ENCODE results near the gene NBR1.

GRCh38 chr17:43170766-43171585 lies at the start of gene NBR1:
- TF ChIP-seq CTCF (IDR thresholded peaks at IDR 0.05; ENCODE audit: insufficient read depth, low read length, poor library complexity, severe bottlenecking) (no peak), EZH2phosphoT487 (conservative IDR thresholded peaks at IDR 0.05; ENCODE audit: low read length) (no peak)

Data from SU-DHL-6 (cell line).